Measurements from ENCODE around the gene VPS36. TPM values are rescaled to one million over a fixed set of nuclear protein-coding genes. Genes with fewer than 3 reads are reported as not detected.

The VPS36 gene
- polyA plus RNA-seq, 2 of the 4 experiments (the other 2 are of a cell fraction) = 12.6 to 23.1 TPM

DNA sequence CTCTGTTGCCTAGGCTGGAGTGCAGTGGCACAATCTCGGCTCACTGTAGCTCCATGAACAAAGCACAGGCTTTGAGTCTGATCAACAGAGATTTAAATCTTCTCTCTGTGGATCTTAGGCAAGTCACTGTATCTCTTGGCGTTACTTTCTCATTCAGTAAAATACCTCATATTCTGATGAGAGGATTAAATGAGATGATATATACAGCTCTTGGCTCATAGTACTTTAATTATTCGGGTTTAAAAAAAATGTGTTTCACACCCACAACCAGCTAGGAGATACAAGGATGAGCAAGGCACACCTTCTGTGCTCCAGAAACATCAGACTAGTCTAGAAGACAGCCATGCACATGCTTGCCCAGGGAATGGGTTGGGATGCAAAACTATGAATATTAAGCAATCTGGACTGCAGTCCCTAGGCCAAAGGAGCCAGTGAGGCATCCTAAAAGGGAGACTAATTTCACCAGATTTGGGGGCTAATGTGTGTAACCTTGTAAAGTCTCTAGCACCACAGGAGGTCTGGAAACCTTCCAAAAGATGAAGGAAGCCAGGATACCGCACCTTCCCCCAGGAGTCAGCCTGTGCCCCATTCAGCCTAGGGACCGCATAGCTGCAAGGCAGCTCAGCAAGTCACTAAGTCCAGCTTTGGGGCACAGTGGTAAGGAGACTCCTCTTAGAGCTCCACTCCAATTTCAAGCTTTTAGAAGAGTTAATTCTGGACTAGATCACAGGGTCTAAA, 2.5 kb downstream of the VPS36 start:
- ATAC-seq = no peak
- DNase-seq (ENCODE audit: low read depth in 1 of 2, low spot score in 1 of 2) = no peak
- ChIA-PET CTCF (interaction anchor here (0.9 to 7.0 kb wide), 6 partner anchors 18 to 107 kb away, joined by 3 to 115 read pairs (median 15); partner anchors contain the start of gene THSD1), POLR2A (interaction anchor here (1.8 kb wide), 1 partner anchor 19 kb away, joined by 10 read pairs; no protein-coding TSS in a partner anchor)
- WGBS (ENCODE audit: missing lambda C conversion rate) = 84% methylated on average over 5 of the region's 5 CpGs
- no peak for FAIRE-seq
- H3K4me2 ChIP-seq = peak overlapping the region; percentile 88
- TF ChIP-seq HDAC2 (IDR thresholded peaks at IDR 0.05) (no peak), RAD21 (conservative IDR thresholded peaks at IDR 0.05 in 1 of 2, IDR thresholded peaks at IDR 0.05 in 1 of 2) (no peak), REST (IDR thresholded peaks at IDR 0.05) (no peak)
- TF ChIP-seq, protein P1, sequence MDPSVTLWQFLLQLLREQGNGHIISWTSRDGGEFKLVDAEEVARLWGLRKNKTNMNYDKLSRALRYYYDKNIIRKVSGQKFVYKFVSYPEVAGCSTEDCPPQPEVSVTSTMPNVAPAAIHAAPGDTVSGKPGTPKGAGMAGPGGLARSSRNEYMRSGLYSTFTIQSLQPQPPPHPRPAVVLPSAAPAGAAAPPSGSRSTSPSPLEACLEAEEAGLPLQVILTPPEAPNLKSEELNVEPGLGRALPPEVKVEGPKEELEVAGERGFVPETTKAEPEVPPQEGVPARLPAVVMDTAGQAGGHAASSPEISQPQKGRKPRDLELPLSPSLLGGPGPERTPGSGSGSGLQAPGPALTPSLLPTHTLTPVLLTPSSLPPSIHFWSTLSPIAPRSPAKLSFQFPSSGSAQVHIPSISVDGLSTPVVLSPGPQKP (IDR thresholded peaks at IDR 0.05; ENCODE audit: low read depth, low read length) = no peak
- no peak overlapping the region for H3K4me3 ChIP-seq
- no peaks in the 10 kb centered on the region for H3K9me3 ChIP-seq
- H3K27ac ChIP-seq = peak overlapping the region in 1 of 2 experiments; percentile 37; a peak in 1 of 6 replicates
- H3K4me1 ChIP-seq = peaks cover 23% of the 10 kb centered on the region; the same call in 2 of the 3 replicates

- TF ChIP-seq ZSCAN20 (CRISPR knock-in tag; IDR thresholded peaks at IDR 0.05) = no peak
- TF ChIP-seq, protein P1 (IDR thresholded peaks at IDR 0.05; ENCODE audit: low read depth, low read length) = no peak
- no peak for TF ChIP-seq MAFK (IDR thresholded peaks at IDR 0.05; ENCODE audit: partially characterized antibody)
- TF ChIP-seq NFE2L2 (conservative IDR thresholded peaks at IDR 0.05; ENCODE audit: low read length) = no peak
- no peak for TF ChIP-seq ZC3H11A (IDR thresholded peaks at IDR 0.05)
- TF ChIP-seq PHF8 (IDR thresholded peaks at IDR 0.05; ENCODE audit: borderline replicate concordance, low read depth) = no peak
- no peak for TF ChIP-seq HOXA7 (CRISPR knock-in tag; IDR thresholded peaks at IDR 0.05)
- FAIRE-seq (no peak), ATAC-seq (no peak), DNase-seq (ENCODE audit: low read depth in 1 of 2, low spot score in 1 of 2) (no peak)
- peaks cover 23% of the 10 kb centered on the region; the same call in 2 of the 3 replicates for H3K4me1 ChIP-seq
- ChIA-PET CTCF (interaction anchor here (0.9 to 7.0 kb wide), 3 partner anchors 17 to 107 kb away, joined by 3 to 115 read pairs (median 3); no protein-coding TSS in a partner anchor), POLR2A (interaction anchor here (0.5 to 1.8 kb wide), 2 partner anchors 19 to 76 kb away, joined by 3 to 10 read pairs; no protein-coding TSS in a partner anchor)
- no peaks in the 10 kb centered on the region for H3K9me3 ChIP-seq
- H3K4me2 ChIP-seq = peak overlapping the region; percentile 88; the same call in 1 of the 3 replicates
- 97% methylated on average over 2 of the region's 2 CpGs for WGBS (ENCODE audit: missing lambda C conversion rate)
- H3K27ac ChIP-seq = no peak overlapping the region
- no peak overlapping the region for H3K4me3 ChIP-seq
Observed at GRCh38 chr13:52447354-52447753, 3.1 kb downstream of the VPS36 start.

GRCh38 chr13:52446265-52446664, 4.2 kb downstream of the VPS36 start:
- Histone ChIP-seq H3K27ac (no peak overlapping the region), H3K4me3 (no peak overlapping the region), H3K4me1 (peaks cover 23% of the 10 kb centered on the region; the same call in 2 of the 3 replicates), H3K9me3 (no peaks in the 10 kb centered on the region), H3K4me2 (no peak overlapping the region)
- ChIA-PET POLR2A (no interaction called here), CTCF (no interaction called here)
- WGBS (ENCODE audit: missing lambda C conversion rate) = 90% methylated on average over 1 of the region's 1 CpG
- FAIRE-seq (no peak), ATAC-seq (no peak), DNase-seq (ENCODE audit: low read depth in 1 of 2, low spot score in 1 of 2) (no peak)
- no peak for TF ChIP-seq JUNB (IDR thresholded peaks at IDR 0.05)
- TF ChIP-seq ZNF302 (CRISPR knock-in tag; IDR thresholded peaks at IDR 0.05) = no peak
- TF ChIP-seq RCOR1 (IDR thresholded peaks at IDR 0.05; ENCODE audit: low read depth, low read length) = no peak
- TF ChIP-seq MAZ (IDR thresholded peaks at IDR 0.05; ENCODE audit: borderline replicate concordance, low read depth, low read length) = no peak
- TF ChIP-seq GATA3 (IDR thresholded peaks at IDR 0.05; ENCODE audit: borderline replicate concordance) = no peak
- TF ChIP-seq, protein P2, sequence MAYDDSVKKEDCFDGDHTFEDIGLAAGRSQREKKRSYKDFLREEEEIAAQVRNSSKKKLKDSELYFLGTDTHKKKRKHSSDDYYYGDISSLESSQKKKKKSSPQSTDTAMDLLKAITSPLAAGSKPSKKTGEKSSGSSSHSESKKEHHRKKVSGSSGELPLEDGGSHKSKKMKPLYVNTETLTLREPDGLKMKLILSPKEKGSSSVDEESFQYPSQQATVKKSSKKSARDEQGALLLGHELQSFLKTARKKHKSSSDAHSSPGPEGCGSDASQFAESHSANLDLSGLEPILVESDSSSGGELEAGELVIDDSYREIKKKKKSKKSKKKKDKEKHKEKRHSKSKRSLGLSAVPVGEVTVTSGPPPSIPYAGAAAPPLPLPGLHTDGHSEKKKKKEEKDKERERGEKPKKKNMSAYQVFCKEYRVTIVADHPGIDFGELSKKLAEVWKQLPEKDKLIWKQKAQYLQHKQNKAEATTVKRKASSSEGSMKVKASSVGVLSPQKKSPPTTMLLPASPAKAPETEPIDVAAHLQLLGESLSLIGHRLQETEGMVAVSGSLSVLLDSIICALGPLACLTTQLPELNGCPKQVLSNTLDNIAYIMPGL (CRISPR knock-in tag; IDR thresholded peaks at IDR 0.05; ENCODE audit: borderline replicate concordance) = no peak
- no peak for TF ChIP-seq HOXA7 (CRISPR knock-in tag; IDR thresholded peaks at IDR 0.05)
- no peak for TF ChIP-seq SREBF2 (IDR thresholded peaks at IDR 0.05)
- TF ChIP-seq ZC3H11A (IDR thresholded peaks at IDR 0.05) = no peak
- no peak for TF ChIP-seq HES2 (IDR thresholded peaks at IDR 0.05)
- TF ChIP-seq, protein P3, sequence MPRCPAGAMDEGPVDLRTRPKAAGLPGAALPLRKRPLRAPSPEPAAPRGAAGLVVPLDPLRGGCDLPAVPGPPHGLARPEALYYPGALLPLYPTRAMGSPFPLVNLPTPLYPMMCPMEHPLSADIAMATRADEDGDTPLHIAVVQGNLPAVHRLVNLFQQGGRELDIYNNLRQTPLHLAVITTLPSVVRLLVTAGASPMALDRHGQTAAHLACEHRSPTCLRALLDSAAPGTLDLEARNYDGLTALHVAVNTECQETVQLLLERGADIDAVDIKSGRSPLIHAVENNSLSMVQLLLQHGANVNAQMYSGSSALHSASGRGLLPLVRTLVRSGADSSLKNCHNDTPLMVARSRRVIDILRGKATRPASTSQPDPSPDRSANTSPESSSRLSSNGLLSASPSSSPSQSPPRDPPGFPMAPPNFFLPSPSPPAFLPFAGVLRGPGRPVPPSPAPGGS (IDR thresholded peaks at IDR 0.05) = no peak
- no peak for TF ChIP-seq FOSB (CRISPR knock-in tag; IDR thresholded peaks at IDR 0.05)
- TF ChIP-seq, protein P4, sequence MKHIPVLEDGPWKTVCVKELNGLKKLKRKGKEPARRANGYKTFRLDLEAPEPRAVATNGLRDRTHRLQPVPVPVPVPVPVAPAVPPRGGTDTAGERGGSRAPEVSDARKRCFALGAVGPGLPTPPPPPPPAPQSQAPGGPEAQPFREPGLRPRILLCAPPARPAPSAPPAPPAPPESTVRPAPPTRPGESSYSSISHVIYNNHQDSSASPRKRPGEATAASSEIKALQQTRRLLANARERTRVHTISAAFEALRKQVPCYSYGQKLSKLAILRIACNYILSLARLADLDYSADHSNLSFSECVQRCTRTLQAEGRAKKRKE (CRISPR knock-in tag; IDR thresholded peaks at IDR 0.05; ENCODE audit: low read depth) = no peak

Data from A549 (cell line).